Keratinocyte (primary cell): ENCODE measurements around the gene STAB2. TPM values are rescaled to one million over a fixed set of nuclear protein-coding genes. Genes with fewer than 3 reads are reported as not detected.
A peak's percentile ranks its signal among the peaks of the same experiment; 100 is the strongest.

Experiments
- DNase-seq: peaks from one replicate; pipeline ENCODE4 v3.0.0-alpha.2; 2011; ENCODE audit warnings: low read depth, missing footprints, low spot score
- FAIRE-seq: peaks from 2 replicates; lab custom pipeline; 2011; peaks lifted over from hg19 to GRCh38; lab: Jason Lieb, UNC
- H2AFZ ChIP-seq: 2 replicates; pipeline ENCODE4 v1.6.0; 2012; ENCODE audit warnings: low read length, control low read depth, inconsistent platforms; ENCODE audit not compliant: control insufficient read depth
- H3K27ac ChIP-seq: 2 replicates; pipeline ENCODE4 v1.5.1; 2011; ENCODE audit warnings: low read length; ENCODE audit not compliant: control insufficient read depth, insufficient read depth
- H3K27me3 ChIP-seq: 3 replicates; pipeline ENCODE4 v1.6.0; 2011; ENCODE audit warnings: low read length; ENCODE audit not compliant: control insufficient read depth, insufficient read depth; ENCODE audit errors: extremely low read depth
- H3K36me3 ChIP-seq, 2 experiments: 2 replicates in 1 of 2; 3 replicates in 1 of 2; pipeline ENCODE4 v1.5.1; 2011; ENCODE audit warnings: low read length in 2 of 2, mild to moderate bottlenecking in 1 of 2; ENCODE audit not compliant: control insufficient read depth in 2 of 2, insufficient read depth in 2 of 2; ENCODE audit errors: extremely low read depth in 1 of 2
- H3K4me1 ChIP-seq: 3 replicates; pipeline ENCODE4 v1.5.1; 2011; ENCODE audit warnings: low read length; ENCODE audit not compliant: control insufficient read depth, insufficient read depth; ENCODE audit errors: extremely low read depth
- H3K4me2 ChIP-seq: 3 replicates; pipeline ENCODE4 v1.6.0; 2011; ENCODE audit warnings: low read depth, low read length; ENCODE audit not compliant: control insufficient read depth, insufficient read depth; ENCODE audit errors: extremely low read depth
- H3K4me3 ChIP-seq, 3 experiments: fragments of 200-600 bp in 1 of 3; sonication (generic) in 1 of 3; 2 replicates in 2 of 3; 3 replicates in 1 of 3; pipeline ENCODE4 v1.5.1; 2011 to 2016; ENCODE audit warnings: low read length in 3 of 3, mild to moderate bottlenecking in 3 of 3, control low read depth in 2 of 3, inconsistent platforms in 1 of 3, low read depth in 1 of 3, mixed read lengths in 1 of 3, mixed run types in 1 of 3, moderate library complexity in 1 of 3; ENCODE audit not compliant: control insufficient read depth in 2 of 3, insufficient read depth in 2 of 3; ENCODE audit errors: extremely low read depth in 1 of 3
- H3K79me2 ChIP-seq: 2 replicates; pipeline ENCODE4 v1.6.0; 2012; ENCODE audit warnings: low read length; ENCODE audit not compliant: control insufficient read depth, insufficient read depth
- H3K9ac ChIP-seq: 3 replicates; pipeline ENCODE4 v1.6.0; 2011; ENCODE audit warnings: low read length; ENCODE audit not compliant: control insufficient read depth, insufficient read depth; ENCODE audit errors: extremely low read depth
- H3K9me1 ChIP-seq: 3 replicates; pipeline ENCODE4 v1.6.0; 2011; ENCODE audit warnings: low read length; ENCODE audit not compliant: control insufficient read depth, insufficient read depth; ENCODE audit errors: extremely low read depth
- H3K9me3 ChIP-seq: 2 replicates; pipeline ENCODE4 v1.5.1; 2012; ENCODE audit warnings: low read depth, low read length; ENCODE audit not compliant: control insufficient read depth
- H4K20me1 ChIP-seq: 3 replicates; pipeline ENCODE4 v1.6.0; 2011; ENCODE audit warnings: low read length; ENCODE audit not compliant: control insufficient read depth, insufficient read depth; ENCODE audit errors: extremely low read depth
- CTCF ChIP-seq, 3 experiments: IDR thresholded peaks in 1 of 3; conservative IDR thresholded peaks in 1 of 3; optimal IDR thresholded peaks in 1 of 3; 2 replicates in 2 of 3; 3 replicates in 1 of 3; pipeline versions ENCODE3 to v1.5.1; 2011; ENCODE audit warnings: low read length in 3 of 3, mild to moderate bottlenecking in 3 of 3, moderate library complexity in 2 of 3, control low read depth in 1 of 3, inconsistent platforms in 1 of 3; ENCODE audit not compliant: insufficient read depth in 2 of 3; ENCODE audit errors: extremely low read depth in 1 of 3
- EZH2 ChIP-seq: IDR thresholded peaks from one replicate; pipeline ENCODE4 v1.6.1; 2012; ENCODE audit warnings: inconsistent platforms, mild to moderate bottlenecking, low read length, moderate library complexity
- dilution Hi-C: fragments of 300-500 bp; cut with MboI; formaldehyde crosslinking; loops from one replicate; pipeline ENCODE4 v1.7.0; 2020; ENCODE audit warnings: low sequenced_read_pairs; ENCODE audit not compliant: extremely low pct_ligation_motif_present
- polyA plus RNA-seq, 5 experiments: library from polyadenylated mRNA; depleted of rRNA in 3 of 5; stranded (reverse) in 3 of 5; stranded (forward) in 1 of 5; unstranded in 1 of 5; fragments of >200 nt; gene quantifications; 1 replicate in 1 of 5; 2 replicates in 3 of 5; 3 replicates in 1 of 5; pipeline versions ENCODE4 v1.2.1 to v1.2.3, GENCODE V29; 2011 to 2012; ENCODE audit warnings: missing spikeins in 2 of 5, low read depth in 1 of 5, low replicate concordance in 1 of 5

The STAB2 gene
- polyA plus RNA-seq, 1 donor (not counting 4 experiments of a cell fraction or from before 2014, with no cell fraction given), result not detected

- no peak for FAIRE-seq
- Histone ChIP-seq H3K79me2 (no peaks in the 10 kb centered on the region), H3K4me1 (peaks cover 31% of the 10 kb centered on the region), H3K4me3 (no peak overlapping the region), H3K36me3 (peaks cover 0 to 2% of the 10 kb centered on the region in 2 experiments), H4K20me1 (no peaks in the 10 kb centered on the region), H3K27me3 (no peaks in the 10 kb centered on the region), H2AFZ (peak overlapping the region; percentile 48), H3K4me2 (no peak overlapping the region), H3K9me3 (peaks cover 7% of the 10 kb centered on the region), H3K27ac (no peak overlapping the region), H3K9me1 (no peaks in the 10 kb centered on the region), H3K9ac (no peak overlapping the region)
- TF ChIP-seq CTCF (optimal IDR thresholded peaks at IDR 0.05 in 1 of 3, IDR thresholded peaks at IDR 0.05 in 1 of 3, conservative IDR thresholded peaks at IDR 0.05 in 1 of 3; ENCODE audit: extremely low read depth in 1 of 3, insufficient read depth in 2 of 3, low read length in 3 of 3), result no peak
- TF ChIP-seq EZH2, result no peak
- DNase-seq, result no peak
- dilution Hi-C loops, result no loop called here
Measured at GRCh38 chr12:103558879-103559278, 28.2 kb upstream of the STAB2 start.

- Histone ChIP-seq H3K27ac (peak overlapping the region; percentile 99), H3K4me2 (peak overlapping the region; percentile 65), H3K9ac (peak overlapping the region; percentile 87), H3K4me1 (peaks cover 31% of the 10 kb centered on the region), H3K9me1 (no peaks in the 10 kb centered on the region), H3K27me3 (no peaks in the 10 kb centered on the region), H3K79me2 (no peaks in the 10 kb centered on the region), H4K20me1 (no peaks in the 10 kb centered on the region), H2AFZ (no peak overlapping the region), H3K4me3 (peak overlapping the region in 1 of 3 experiments; percentile 11), H3K9me3 (peaks cover 8% of the 10 kb centered on the region), H3K36me3 (peaks cover 0 to 2% of the 10 kb centered on the region in 2 experiments)
- FAIRE-seq (peak; percentile 100), DNase-seq (peak; percentile 99)
- TF ChIP-seq CTCF (optimal IDR thresholded peaks at IDR 0.05 in 1 of 3, IDR thresholded peaks at IDR 0.05 in 1 of 3, conservative IDR thresholded peaks at IDR 0.05 in 1 of 3; ENCODE audit: extremely low read depth in 1 of 3, insufficient read depth in 2 of 3, low read length in 3 of 3), result no peak
- TF ChIP-seq EZH2, result no peak
- dilution Hi-C loops, result no loop called here
Measured at GRCh38 chr12:103560604-103561101, 26.4 kb upstream of the STAB2 start.
